HL-60 (cell line): ENCODE data around the gene MAN2B2.

ENCODE experiments used
- DNase-seq, 2 experiments: peaks; one replicate each; pipeline ENCODE4 v3.0.0-alpha.2; 2010 to 2020; ENCODE audit warnings: low read depth in 1 of 2, low spot score in 1 of 2
- H3K27ac ChIP-seq: fragments of 250-450 bp; sonication (Bioruptor Pico); replicated peaks from 2 replicates; pipeline ENCODE4 v1.5.1; 2020; ENCODE audit warnings: mild to moderate bottlenecking, moderate library complexity
- H3K27me3 ChIP-seq: fragments of 250-450 bp; sonication (Bioruptor Pico); 2 replicates; pipeline ENCODE4 v1.5.1; 2021; ENCODE audit warnings: mild to moderate bottlenecking, moderate library complexity; ENCODE audit not compliant: insufficient read depth, poor library complexity, severe bottlenecking
- H3K4me3 ChIP-seq: replicated peaks from 2 replicates; pipeline ENCODE4 v1.5.1; 2011; ENCODE audit warnings: mild to moderate bottlenecking, control low read depth, low read length; ENCODE audit not compliant: insufficient read depth
- CTCF ChIP-seq: IDR thresholded peaks from one replicate; pipeline ENCODE4 v1.5.1; 2011; ENCODE audit warnings: low read length, control low read depth, inconsistent platforms; ENCODE audit not compliant: insufficient read depth
- GABPA ChIP-seq: IDR thresholded peaks from 2 replicates; pipeline ENCODE4 v1.6.1; 2012; ENCODE audit warnings: low read depth
- POLR2AphosphoS5 ChIP-seq: IDR thresholded peaks from 2 replicates; pipeline ENCODE4 v1.6.1; 2012; ENCODE audit warnings: low read depth
- REST ChIP-seq: IDR thresholded peaks from 2 replicates; pipeline ENCODE4 v1.6.1; 2012; ENCODE audit warnings: low read depth; ENCODE audit not compliant: insufficient replicate concordance
- SPI1 ChIP-seq: IDR thresholded peaks from 2 replicates; pipeline ENCODE4 v1.6.1; 2012; ENCODE audit warnings: low read depth, mild to moderate bottlenecking, borderline replicate concordance

MAN2B2 gene

GRCh38 chr4:6607368-6608055, 32.5 kb downstream of the MAN2B2 start:
- no peak overlapping the region for H3K27ac ChIP-seq
- H3K27me3 ChIP-seq, result no peaks in the 10 kb centered on the region
- TF ChIP-seq SPI1 (no peak), CTCF (no peak), REST (no peak), POLR2AphosphoS5 (no peak), GABPA (no peak)
- H3K4me3 ChIP-seq, result no peak overlapping the region
- no peak for DNase-seq

- DNase-seq, result no peak
- Histone ChIP-seq H3K27me3 (no peaks in the 10 kb centered on the region), H3K27ac (no peak overlapping the region), H3K4me3 (no peak overlapping the region)
- TF ChIP-seq CTCF (no peak), REST (no peak), GABPA (no peak), SPI1 (no peak), POLR2AphosphoS5 (no peak)
These were observed 33.9 kb downstream of the MAN2B2 start for GRCh38 chr4:6608758-6609414.

- Histone ChIP-seq H3K27ac (no peak overlapping the region), H3K27me3 (no peaks in the 10 kb centered on the region), H3K4me3 (no peak overlapping the region)
- no peak for TF ChIP-seq POLR2AphosphoS5
- no peak for TF ChIP-seq GABPA
- TF ChIP-seq SPI1, result no peak
- TF ChIP-seq CTCF, result no peak
- no peak for TF ChIP-seq REST
- no peak for DNase-seq
These were observed 34.6 kb downstream of the MAN2B2 start for GRCh38 chr4:6609415-6610079.
